K562 (cell line): ENCODE data around the gene GP1BA. TPM values are rescaled to one million over a fixed set of nuclear protein-coding genes. Genes with fewer than 3 reads are reported as not detected.

ENCODE experiments used
- COPS2 ChIP-seq: fragments of 450-650 bp; conservative IDR thresholded peaks from 2 replicates; pipeline ENCODE4 v1.6.1; 2016; ENCODE audit warnings: mild to moderate bottlenecking, moderate library complexity
- DNMT1 ChIP-seq: fragments of 450-650 bp; IDR thresholded peaks from 2 replicates; pipeline ENCODE4 v1.6.1; 2016; ENCODE audit warnings: antibody characterized with exemption, mild to moderate bottlenecking
- GTF3C2 ChIP-seq: IDR thresholded peaks from 3 replicates; pipeline ENCODE4 v1.6.1; 2011; ENCODE audit warnings: borderline replicate concordance, mild to moderate bottlenecking, moderate library complexity; ENCODE audit not compliant: insufficient read length; ENCODE audit errors: extremely low read depth
- HDAC3 ChIP-seq: fragments of 450-650 bp; IDR thresholded peaks from 2 replicates; pipeline ENCODE4 v1.6.1; 2018; ENCODE audit warnings: borderline replicate concordance, mild to moderate bottlenecking, moderate library complexity; ENCODE audit not compliant: partially characterized antibody
- HEY1 ChIP-seq: fragments of 250-450 bp; sonication (Bioruptor Pico); IDR thresholded peaks from 2 replicates; pipeline ENCODE4 v1.5.0; 2020; ENCODE audit warnings: mild to moderate bottlenecking, moderate library complexity, borderline replicate concordance
- KAT8 ChIP-seq: fragments of 450-650 bp; IDR thresholded peaks from 2 replicates; pipeline ENCODE4 v1.6.1; 2016; ENCODE audit warnings: low read depth, mild to moderate bottlenecking
- LCOR ChIP-seq: sonication (generic); formaldehyde crosslinking; IDR thresholded peaks from 2 replicates; pipeline ENCODE4 v1.8.0; 2022; ENCODE audit warnings: mild to moderate bottlenecking, missing genetic modification reagents
- MYBL2 ChIP-seq, 2 experiments: fragments of 450-650 bp in 1 of 2; sonication (generic) in 1 of 2; formaldehyde crosslinking in 1 of 2; IDR thresholded peaks; 2 replicates each; pipeline versions ENCODE4 v1.6.1 to v1.8.1; 2017 to 2022; ENCODE audit warnings: borderline replicate concordance in 1 of 2, inconsistent platforms in 1 of 2, low read depth in 1 of 2, mild to moderate bottlenecking in 1 of 2, missing genetic modification reagents in 1 of 2, moderate library complexity in 1 of 2
- NCOA4 ChIP-seq: fragments of 450-650 bp; IDR thresholded peaks from 2 replicates; pipeline ENCODE4 v1.6.1; 2018; ENCODE audit warnings: mild to moderate bottlenecking; ENCODE audit not compliant: partially characterized antibody
- NCOA6 ChIP-seq: fragments of 450-650 bp; IDR thresholded peaks from 2 replicates; pipeline ENCODE4 v1.6.1; 2017; ENCODE audit warnings: mild to moderate bottlenecking
- PML ChIP-seq: IDR thresholded peaks from 2 replicates; pipeline ENCODE4 v1.6.1; 2012; ENCODE audit warnings: low read length, inconsistent platforms
- POLR2AphosphoS5 ChIP-seq: IDR thresholded peaks from 2 replicates; pipeline ENCODE4 v1.6.1; 2011; ENCODE audit warnings: mild to moderate bottlenecking, low read depth, low read length, moderate library complexity; ENCODE audit not compliant: control insufficient read depth, insufficient read depth
- POLR2G ChIP-seq: fragments of 200-400 bp; formaldehyde crosslinking; IDR thresholded peaks from 2 replicates; pipeline ENCODE4 v1.6.1; 2017; ENCODE audit warnings: low read depth, mild to moderate bottlenecking, antibody characterized with exemption, low read length, moderate library complexity
- POU5F1 ChIP-seq: fragments of 150-350 bp; IDR thresholded peaks from 2 replicates; pipeline ENCODE4 v1.6.1; 2014; ENCODE audit warnings: borderline replicate concordance, low read length, low read depth, mild to moderate bottlenecking; ENCODE audit not compliant: partially characterized antibody
- RFX7 ChIP-seq: fragments of 250-450 bp; sonication (Bioruptor Pico); IDR thresholded peaks from 2 replicates; pipeline ENCODE4 v1.5.1; 2021; ENCODE audit warnings: mild to moderate bottlenecking
- TARDBP ChIP-seq: fragments of 450-650 bp; IDR thresholded peaks from 2 replicates; pipeline ENCODE4 v1.6.1; 2016
- TFAP4 ChIP-seq: sonication (generic); formaldehyde crosslinking; IDR thresholded peaks from 2 replicates; pipeline ENCODE4 v1.8.0; 2022; ENCODE audit warnings: missing genetic modification reagents, mild to moderate bottlenecking, moderate library complexity, borderline replicate concordance
- U2AF1 ChIP-seq: fragments of 200-400 bp; formaldehyde crosslinking; optimal IDR thresholded peaks from 2 replicates; pipeline ENCODE3; 2017; ENCODE audit warnings: mild to moderate bottlenecking, low read depth, low read length, moderate library complexity
- YY1 ChIP-seq, 3 experiments: IDR thresholded peaks; 2 replicates each; pipeline ENCODE4 v1.6.1; 2011; ENCODE audit warnings: low read length in 2 of 3, mild to moderate bottlenecking in 2 of 3, moderate library complexity in 2 of 3, borderline replicate concordance in 1 of 3, control low read depth in 1 of 3, low read depth in 1 of 3; ENCODE audit not compliant: insufficient read depth in 3 of 3, insufficient replicate concordance in 2 of 3, control insufficient read depth in 1 of 3, insufficient read length in 1 of 3; ENCODE audit errors: extremely low read depth in 1 of 3
- ZBTB17 ChIP-seq: fragments of 450-650 bp; formaldehyde crosslinking; IDR thresholded peaks from 2 replicates; pipeline ENCODE4 v1.4.0; 2020; ENCODE audit warnings: mild to moderate bottlenecking
- ZEB2 ChIP-seq: fragments of 450-650 bp; IDR thresholded peaks from 2 replicates; pipeline ENCODE4 v1.6.1; 2016
- ZNF740 ChIP-seq, 3 experiments: fragments of 200-800 bp in 1 of 3; sonication (Bioruptor generic) in 1 of 3; sonication (generic) in 1 of 3; formaldehyde crosslinking in 1 of 3; IDR thresholded peaks; 2 replicates each; pipeline versions ENCODE4 v1.6.1 to v1.8.0; 2016 to 2022; ENCODE audit warnings: mild to moderate bottlenecking in 2 of 3, missing compliant biosample characterization in 2 of 3, missing genetic modification characterization in 2 of 3, missing genetic modification reagents in 1 of 3
- polyA plus RNA-seq, 8 experiments: library from polyadenylated mRNA; depleted of rRNA in 4 of 8; stranded (reverse) in 5 of 8; unstranded in 3 of 8; fragments of >200 nt; fragmentation: Nextera tagmentation in 2 of 8; fragmentation: Illumina TruSeq in 1 of 8; extraction: Ambion mirVana in 2 of 8; extraction: Trizol in 1 of 8; gene quantifications; 2 replicates each; pipeline versions ENCODE4 v1.2.1 to v1.2.3, GENCODE V29; 2011 to 2014; ENCODE audit warnings: inconsistent platforms in 1 of 8, missing spikeins in 1 of 8
- total RNA-seq, 7 experiments: library from RNA; depleted of rRNA in 6 of 7; stranded (reverse); fragments of >200 nt in 6 of 7; fragmentation: Illumina TruSeq in 2 of 7; extraction: Trizol in 2 of 7; gene quantifications; 2 replicates each; pipeline versions ENCODE4 v1.2.1 to v1.2.3, GENCODE V29; 2011 to 2021; ENCODE audit warnings: low replicate concordance in 1 of 7

GP1BA gene
- total and polyA plus RNA-seq, 9 of the 15 experiments (the other 6 are each of a cell fraction or from before 2014, with no cell fraction given): 0.01 TPM; not detected in 8

- TF ChIP-seq NCOA6 (no peak), POLR2AphosphoS5 (no peak), POLR2G (peak; percentile 70), HDAC3 (no peak), NCOA4 (no peak), LCOR (no peak), PML (no peak), KAT8 (no peak), DNMT1 (no peak), TARDBP (no peak), ZEB2 (no peak), YY1 (IDR thresholded peaks at IDR 0.05; ENCODE audit: borderline replicate concordance in 1 of 3, control insufficient read depth in 1 of 3, extremely low read depth in 1 of 3, insufficient read depth in 3 of 3, insufficient read length in 1 of 3, insufficient replicate concordance in 2 of 3, low read depth in 1 of 3, low read length in 2 of 3) (peak in 1 of 3 experiments; percentile 32), MYBL2 (IDR thresholded peaks at IDR 0.05; ENCODE audit: low read depth) (no peak), MYBL2 (CRISPR knock-in tag; IDR thresholded peaks at IDR 0.05; ENCODE audit: borderline replicate concordance) (no peak), GTF3C2 (no peak), ZBTB17 (CRISPR knock-in tag) (0 out of 2 replicates have a peak, but pooled peaks have one; percentile 29), POU5F1 (no peak), ZNF740 (CRISPR knock-in tag; IDR thresholded peaks at IDR 0.05) (no peak), ZNF740 (tag; IDR thresholded peaks at IDR 0.05) (no peak), HEY1 (CRISPR knock-in tag) (no peak), TFAP4 (peak; percentile 39; the same call in 1 of the 2 replicates), RFX7 (no peak), U2AF1 (no peak), COPS2 (no peak)
Measured at GRCh38 chr17:4934173-4934979, 2.3 kb downstream of the GP1BA start (continued).
